GM12865 (cell line): ENCODE measurements around the gene ADCY6.

Experiments used
- DNase-seq: peaks from one replicate; pipeline ENCODE4 v3.0.0; 2010; ENCODE audit warnings: low read depth
- H3K4me3 ChIP-seq: 2 replicates; pipeline ENCODE4 v1.5.1; 2011; ENCODE audit warnings: mild to moderate bottlenecking, low read depth, low read length, control low read depth
- TF ChIP-seq, protein P1 (sequence below): IDR thresholded peaks from 2 replicates; pipeline ENCODE4 v1.5.1; 2011; ENCODE audit warnings: low read length, control low read depth, low read depth, inconsistent platforms; ENCODE audit not compliant: insufficient read depth; ENCODE audit errors: missing control alignments

ADCY6 gene

DNA sequence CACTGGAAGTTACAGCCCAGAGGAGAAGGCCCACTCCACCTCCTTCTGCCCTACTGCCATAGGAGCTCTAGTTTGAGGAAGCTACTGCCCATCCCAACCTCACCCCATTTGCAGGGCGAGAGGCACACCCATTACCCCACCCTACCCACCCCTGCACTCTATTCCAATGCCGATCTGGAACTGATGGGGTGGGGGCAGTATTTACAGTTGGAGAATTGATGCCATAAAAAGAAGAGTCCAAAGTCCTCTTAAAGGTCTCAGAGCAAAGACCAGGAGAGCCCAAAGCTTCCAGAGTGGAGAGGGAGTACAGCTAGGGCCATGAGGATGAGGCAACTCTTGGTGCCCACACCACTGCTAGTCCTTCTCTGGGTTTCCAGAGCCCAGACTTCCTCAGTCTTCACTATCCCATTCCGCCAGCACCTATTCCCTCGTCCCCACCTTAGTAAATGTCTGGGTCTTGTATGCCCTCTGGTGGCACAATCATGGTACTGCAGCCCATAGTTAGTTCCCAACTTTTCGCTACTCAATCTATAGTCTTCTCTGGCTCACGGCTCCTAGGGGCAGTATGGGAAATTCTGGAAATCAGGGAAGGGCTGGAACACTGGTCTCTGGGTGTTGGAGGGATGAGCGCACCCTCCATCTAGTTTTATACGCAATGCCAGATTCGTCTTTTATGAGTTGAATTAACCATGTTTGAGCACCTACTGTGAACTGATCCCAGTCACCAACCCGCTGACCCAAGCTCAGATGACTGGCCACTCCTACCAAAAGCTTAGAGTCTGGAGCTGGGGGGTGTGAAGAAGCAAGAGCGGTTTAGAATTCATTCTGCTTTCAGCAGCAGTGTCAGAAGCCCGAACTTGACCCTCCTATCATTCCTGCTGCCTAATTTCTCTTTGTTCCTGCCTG, 6.9 kb upstream of the ADCY6 start:
- TF ChIP-seq, protein P1, sequence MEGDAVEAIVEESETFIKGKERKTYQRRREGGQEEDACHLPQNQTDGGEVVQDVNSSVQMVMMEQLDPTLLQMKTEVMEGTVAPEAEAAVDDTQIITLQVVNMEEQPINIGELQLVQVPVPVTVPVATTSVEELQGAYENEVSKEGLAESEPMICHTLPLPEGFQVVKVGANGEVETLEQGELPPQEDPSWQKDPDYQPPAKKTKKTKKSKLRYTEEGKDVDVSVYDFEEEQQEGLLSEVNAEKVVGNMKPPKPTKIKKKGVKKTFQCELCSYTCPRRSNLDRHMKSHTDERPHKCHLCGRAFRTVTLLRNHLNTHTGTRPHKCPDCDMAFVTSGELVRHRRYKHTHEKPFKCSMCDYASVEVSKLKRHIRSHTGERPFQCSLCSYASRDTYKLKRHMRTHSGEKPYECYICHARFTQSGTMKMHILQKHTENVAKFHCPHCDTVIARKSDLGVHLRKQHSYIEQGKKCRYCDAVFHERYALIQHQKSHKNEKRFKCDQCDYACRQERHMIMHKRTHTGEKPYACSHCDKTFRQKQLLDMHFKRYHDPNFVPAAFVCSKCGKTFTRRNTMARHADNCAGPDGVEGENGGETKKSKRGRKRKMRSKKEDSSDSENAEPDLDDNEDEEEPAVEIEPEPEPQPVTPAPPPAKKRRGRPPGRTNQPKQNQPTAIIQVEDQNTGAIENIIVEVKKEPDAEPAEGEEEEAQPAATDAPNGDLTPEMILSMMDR = peak; percentile 95
- H3K4me3 ChIP-seq = no peak overlapping the region
- peak; percentile 64 for DNase-seq

- H3K4me3 ChIP-seq = no peak overlapping the region
- TF ChIP-seq, protein P1 = no peak
- no peak for DNase-seq
Observed at GRCh38 chr12:48794870-48795269, 6.0 kb upstream of the ADCY6 start.

- H3K4me3 ChIP-seq = no peak overlapping the region
- no peak for DNase-seq
Observed at GRCh38 chr12:48793696-48794095, 4.8 kb upstream of the ADCY6 start.

DNA sequence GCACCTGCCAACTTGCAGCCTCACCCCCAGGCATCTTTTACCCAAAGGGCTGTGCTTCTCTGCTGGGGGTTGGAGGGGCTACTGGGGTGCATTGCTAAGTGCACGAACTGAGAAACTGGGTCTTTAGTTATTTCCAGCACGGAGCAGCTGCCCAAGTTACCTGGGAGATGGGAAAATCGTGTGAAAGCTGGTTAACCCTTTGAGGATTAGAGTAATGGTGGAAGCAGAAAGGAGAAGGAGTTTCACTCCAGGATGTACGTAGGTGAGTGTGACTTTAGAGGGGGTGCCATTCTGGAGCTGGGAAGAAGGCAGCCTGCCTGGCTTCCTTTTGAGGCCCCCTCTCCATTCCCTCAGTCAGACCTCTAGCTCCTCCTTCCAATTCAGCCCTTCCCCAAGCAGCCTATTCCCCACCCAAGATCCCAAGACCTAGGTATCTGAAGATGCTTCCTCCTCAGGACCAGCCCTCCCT, 1.0 kb upstream of the ADCY6 start:
- DNase-seq = no peak
- TF ChIP-seq, protein P1 = no peak
- no peak overlapping the region for H3K4me3 ChIP-seq

More at GRCh38 chr12:48793696-48794095, 4.8 kb upstream of the ADCY6 start:
- TF ChIP-seq, protein P1 = no peak

DNA sequence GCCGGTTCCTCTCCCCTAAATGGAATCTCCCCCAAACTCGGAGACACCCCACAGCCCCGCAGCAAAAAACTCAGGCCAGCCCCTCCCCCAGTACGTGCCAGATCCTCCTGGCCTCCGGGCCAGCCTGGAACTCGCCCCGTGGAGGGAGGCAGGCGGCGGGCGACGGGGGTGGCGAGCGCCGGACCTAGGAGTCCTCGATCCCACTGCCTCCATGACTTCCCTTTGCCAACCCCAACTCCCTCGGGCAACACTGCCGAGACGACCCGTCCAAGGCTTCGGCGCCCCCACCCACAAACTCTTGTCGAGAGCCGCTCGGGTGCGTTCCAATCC, 400 bp downstream of the ADCY6 start:
- TF ChIP-seq, protein P1 = no peak
- H3K4me3 ChIP-seq = no peak overlapping the region
- no peak for DNase-seq

- no peak for DNase-seq
- no peak overlapping the region for H3K4me3 ChIP-seq
- TF ChIP-seq, protein P1 = no peak
Observed at GRCh38 chr12:48787791-48788523, 932 bp downstream of the ADCY6 start.
